ENCODE data around the gene ADM5. TPM values are rescaled to one million over a fixed set of nuclear protein-coding genes. Genes with fewer than 3 reads are reported as not detected.

Gene ADM5
- total and polyA plus RNA-seq, 7 donors: 0.49 to 3.1 (median 1.5) TPM; not detected in 2

DNA sequence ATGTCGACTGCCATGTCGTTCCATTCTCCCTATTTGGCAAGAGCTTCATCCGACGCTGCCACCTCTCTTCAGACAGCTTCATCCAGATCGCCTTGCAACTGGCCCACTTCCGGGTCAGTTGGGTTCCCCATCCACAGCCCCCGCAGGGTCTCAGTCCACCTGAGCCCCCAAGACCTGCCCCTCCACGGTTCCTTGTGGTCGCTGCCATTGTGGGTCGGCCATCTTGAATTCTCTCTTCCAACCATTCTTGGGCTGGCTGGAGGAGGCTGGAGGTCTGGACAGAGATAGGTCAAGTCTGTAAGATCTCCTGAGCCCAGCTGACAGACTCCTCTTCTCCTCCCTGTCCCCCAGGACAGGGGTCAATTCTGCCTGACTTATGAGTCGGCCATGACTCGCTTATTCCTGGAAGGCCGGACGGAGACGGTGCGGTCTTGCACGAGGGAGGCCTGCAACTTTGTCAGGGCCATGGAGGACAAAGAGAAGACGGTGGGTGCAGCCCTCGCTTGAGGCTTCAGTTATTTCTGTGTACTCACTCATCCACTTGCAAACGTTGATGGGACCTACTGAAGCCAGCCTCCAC, 21.1 kb downstream of the ADM5 start:
- WGBS, 2 donors: 93% methylated on average over 20 of the region's 20 CpGs
- no peak for TF ChIP-seq POLR2AphosphoS5 (IDR thresholded peaks at IDR 0.05)
- TF ChIP-seq CTCF (IDR thresholded peaks at IDR 0.05): no peak
- TF ChIP-seq EP300 (IDR thresholded peaks at IDR 0.05): no peak
- no peak for TF ChIP-seq POLR2A (IDR thresholded peaks at IDR 0.05)
- H3K4me3 ChIP-seq: no peak overlapping the region
- no peaks in the 10 kb centered on the region for H3K4me1 ChIP-seq
- DNase-seq: no peak
- no peak overlapping the region for H3K27ac ChIP-seq
- no peaks in the 10 kb centered on the region for H3K9me3 ChIP-seq
- intact Hi-C loops (cut with DNase I): no loop called here
- no peaks in the 10 kb centered on the region for H3K36me3 ChIP-seq
- H3K27me3 ChIP-seq: no peaks in the 10 kb centered on the region

DNA sequence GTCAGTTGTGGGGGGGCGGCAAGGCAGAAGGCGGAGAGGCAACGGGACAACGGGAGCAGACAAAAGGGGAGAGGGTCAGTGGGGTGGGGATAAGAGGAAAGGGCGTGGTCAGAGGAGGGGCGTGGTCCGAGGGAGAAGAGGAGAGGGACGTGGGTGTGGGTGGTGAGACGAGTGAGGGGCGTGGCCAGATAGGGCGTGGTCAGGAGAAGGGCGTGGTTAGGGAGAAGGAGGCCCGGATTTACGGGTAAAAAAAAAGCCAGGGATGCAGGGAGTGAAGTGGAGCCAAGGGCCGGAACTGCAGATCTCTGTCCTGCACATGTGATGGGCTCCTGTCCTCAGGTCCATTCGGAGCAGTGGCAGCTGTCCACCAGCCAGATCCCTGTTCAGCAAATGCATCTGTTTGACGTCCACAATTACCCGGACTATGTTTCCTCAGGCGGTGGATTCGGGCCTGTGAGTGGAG, 23.0 kb downstream of the ADM5 start:
- TF ChIP-seq POLR2AphosphoS5 (IDR thresholded peaks at IDR 0.05) (no peak), EP300 (IDR thresholded peaks at IDR 0.05) (no peak), POLR2A (IDR thresholded peaks at IDR 0.05) (no peak), CTCF (IDR thresholded peaks at IDR 0.05) (no peak)
- no peaks in the 10 kb centered on the region for H3K27me3 ChIP-seq
- no peak overlapping the region for H3K4me3 ChIP-seq
- no peak overlapping the region for H3K27ac ChIP-seq
- H3K9me3 ChIP-seq: no peaks in the 10 kb centered on the region
- DNase-seq: peak; percentile 87
- intact Hi-C loops (cut with DNase I): no loop called here
- no peaks in the 10 kb centered on the region for H3K4me1 ChIP-seq
- H3K36me3 ChIP-seq: no peaks in the 10 kb centered on the region
- 44 to 69% methylated on average over 20 of the region's 20 CpGs for WGBS, 2 donors

DNA sequence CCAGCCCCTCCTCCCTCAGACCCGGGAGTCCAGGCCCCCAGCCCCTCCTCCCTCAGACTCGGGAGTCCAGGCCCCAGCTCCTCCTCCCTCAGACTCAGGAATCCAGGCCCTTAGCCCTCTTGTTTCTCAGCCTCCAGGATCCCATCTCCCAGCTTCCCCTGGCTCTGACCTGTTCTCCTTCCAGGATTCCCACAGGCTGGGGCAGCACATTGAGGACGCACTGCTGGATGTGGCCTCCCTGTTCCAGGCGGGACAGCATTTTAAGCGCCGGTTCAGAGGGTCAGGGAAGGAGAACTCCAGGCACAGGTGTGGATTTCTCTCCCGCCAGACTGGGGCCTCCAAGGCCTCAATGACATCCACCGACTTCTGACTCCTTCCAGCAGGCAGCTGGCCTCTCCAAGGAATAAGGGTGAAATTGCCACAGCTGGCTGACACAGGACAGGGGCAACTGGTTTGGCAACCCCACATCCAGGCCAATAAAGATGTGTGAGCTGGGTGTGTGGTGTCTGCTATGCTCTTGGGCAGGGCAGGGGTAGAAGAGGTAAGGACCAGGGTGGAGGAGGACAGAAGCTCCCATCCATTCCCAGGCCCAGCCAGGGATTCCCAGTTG, 23.9 kb downstream of the ADM5 start:
- no peaks in the 10 kb centered on the region for H3K4me1 ChIP-seq
- 36 to 68% methylated on average over 8 of the region's 8 CpGs for WGBS, 2 donors
- H3K36me3 ChIP-seq: no peaks in the 10 kb centered on the region
- DNase-seq: no peak
- no peak for TF ChIP-seq POLR2A (IDR thresholded peaks at IDR 0.05)
- TF ChIP-seq POLR2AphosphoS5 (IDR thresholded peaks at IDR 0.05): no peak
- no peak for TF ChIP-seq EP300 (IDR thresholded peaks at IDR 0.05)
- no peak for TF ChIP-seq CTCF (IDR thresholded peaks at IDR 0.05)
- H3K9me3 ChIP-seq: no peaks in the 10 kb centered on the region
- no peak overlapping the region for H3K4me3 ChIP-seq
- no peaks in the 10 kb centered on the region for H3K27me3 ChIP-seq
- no peak overlapping the region for H3K27ac ChIP-seq
- intact Hi-C loops (cut with DNase I): no loop called here

DNA sequence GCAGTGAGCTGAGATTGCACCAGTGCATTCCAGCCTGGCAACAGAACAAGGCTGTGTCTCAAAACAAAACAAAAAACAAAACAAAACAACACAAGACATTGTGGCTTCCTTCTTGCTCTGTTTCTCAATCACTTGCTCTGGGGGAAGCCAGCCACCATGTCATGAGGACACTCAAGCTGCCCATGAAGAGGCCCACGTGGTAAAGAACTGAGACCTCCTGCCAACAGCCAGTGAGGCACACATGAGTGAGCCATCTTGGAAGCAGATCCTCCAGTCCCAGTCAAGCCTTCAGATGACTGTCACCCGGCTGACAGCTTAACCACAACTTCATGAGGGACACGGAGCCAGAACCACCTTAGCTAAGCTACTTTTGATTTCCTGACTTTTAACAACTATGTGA, 26.8 kb downstream of the ADM5 start:
- no peak for DNase-seq
- Histone ChIP-seq H3K9me3 (no peaks in the 10 kb centered on the region), H3K27ac (no peak overlapping the region), H3K27me3 (no peaks in the 10 kb centered on the region), H3K4me1 (no peaks in the 10 kb centered on the region), H3K4me3 (no peak overlapping the region), H3K36me3 (no peaks in the 10 kb centered on the region)
- 72 to 75% methylated on average over 3 of the region's 3 CpGs for WGBS, 2 donors
- intact Hi-C loops (cut with DNase I): no loop called here
- TF ChIP-seq CTCF (IDR thresholded peaks at IDR 0.05) (no peak), EP300 (IDR thresholded peaks at IDR 0.05) (no peak), POLR2A (IDR thresholded peaks at IDR 0.05) (no peak), POLR2AphosphoS5 (IDR thresholded peaks at IDR 0.05) (no peak)
